ENCODE results near the gene COLQ. TPM values are rescaled to one million over a fixed set of nuclear protein-coding genes. Genes with fewer than 3 reads are reported as not detected.

COLQ gene
- total RNA-seq, 1 donor from 2014 or later, result 1.1 TPM

- H3K27ac ChIP-seq, result no peak overlapping the region
- no peak overlapping the region for H3K4me3 ChIP-seq
- no peaks in the 10 kb centered on the region for H3K36me3 ChIP-seq
- DNase-seq (peak; percentile 79), ATAC-seq (peak; percentile 90)
- no peak for TF ChIP-seq CTCF (IDR thresholded peaks at IDR 0.05)
- H3K4me1 ChIP-seq, result peaks cover 8% of the 10 kb centered on the region
- no peaks in the 10 kb centered on the region for H3K27me3 ChIP-seq
- intact Hi-C loops (cut with DNase I), result no loop called here
- H3K9me3 ChIP-seq, result no peaks in the 10 kb centered on the region
Observed at GRCh38 chr3:15512166-15512565, 9.3 kb downstream of the COLQ start.

DNA sequence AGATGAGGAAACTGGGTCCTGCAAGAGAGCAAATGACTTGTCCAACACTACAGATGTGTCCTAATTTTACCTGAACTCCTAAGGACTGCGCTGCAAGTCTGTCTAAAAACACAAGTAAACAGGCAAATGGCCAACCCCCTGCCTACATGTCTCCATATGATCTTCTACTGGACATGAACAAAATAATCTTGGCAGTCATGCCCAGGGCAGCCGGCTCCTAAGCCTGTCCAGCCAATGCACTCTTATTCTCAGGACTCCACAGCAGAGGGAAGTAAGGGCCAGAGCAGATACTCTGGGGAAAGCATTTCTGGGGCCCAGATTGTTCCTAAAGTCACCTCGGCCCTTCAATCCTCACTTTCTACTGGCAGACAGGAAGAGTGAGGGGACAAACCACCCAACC, 10.3 kb downstream of the COLQ start:
- Histone ChIP-seq H3K36me3 (no peaks in the 10 kb centered on the region), H3K4me1 (peaks cover 8% of the 10 kb centered on the region), H3K9me3 (no peaks in the 10 kb centered on the region), H3K27me3 (no peaks in the 10 kb centered on the region), H3K4me3 (no peak overlapping the region), H3K27ac (no peak overlapping the region)
- no peak for TF ChIP-seq CTCF (IDR thresholded peaks at IDR 0.05)
- DNase-seq, result no peak
- intact Hi-C loops (cut with DNase I), result no loop called here
- ATAC-seq, result no peak

- H3K4me3 ChIP-seq, result no peak overlapping the region
- DNase-seq (no peak), ATAC-seq (no peak)
- peaks cover 8% of the 10 kb centered on the region for H3K4me1 ChIP-seq
- H3K27ac ChIP-seq, result no peak overlapping the region
- no peaks in the 10 kb centered on the region for H3K27me3 ChIP-seq
- TF ChIP-seq CTCF (IDR thresholded peaks at IDR 0.05), result no peak
- intact Hi-C loops (cut with DNase I), result no loop called here
- no peaks in the 10 kb centered on the region for H3K9me3 ChIP-seq
- no peaks in the 10 kb centered on the region for H3K36me3 ChIP-seq
Observed at GRCh38 chr3:15510493-15510892, 11.0 kb downstream of the COLQ start.

GRCh38 chr3:15506571-15506970, 14.9 kb downstream of the COLQ start:
- Histone ChIP-seq H3K4me3 (no peak overlapping the region), H3K27me3 (no peaks in the 10 kb centered on the region), H3K36me3 (no peaks in the 10 kb centered on the region), H3K4me1 (no peaks in the 10 kb centered on the region), H3K9me3 (no peaks in the 10 kb centered on the region), H3K27ac (no peak overlapping the region)
- intact Hi-C loops (cut with DNase I), result no loop called here
- DNase-seq (no peak), ATAC-seq (no peak)
- TF ChIP-seq CTCF (IDR thresholded peaks at IDR 0.05), result no peak

DNA sequence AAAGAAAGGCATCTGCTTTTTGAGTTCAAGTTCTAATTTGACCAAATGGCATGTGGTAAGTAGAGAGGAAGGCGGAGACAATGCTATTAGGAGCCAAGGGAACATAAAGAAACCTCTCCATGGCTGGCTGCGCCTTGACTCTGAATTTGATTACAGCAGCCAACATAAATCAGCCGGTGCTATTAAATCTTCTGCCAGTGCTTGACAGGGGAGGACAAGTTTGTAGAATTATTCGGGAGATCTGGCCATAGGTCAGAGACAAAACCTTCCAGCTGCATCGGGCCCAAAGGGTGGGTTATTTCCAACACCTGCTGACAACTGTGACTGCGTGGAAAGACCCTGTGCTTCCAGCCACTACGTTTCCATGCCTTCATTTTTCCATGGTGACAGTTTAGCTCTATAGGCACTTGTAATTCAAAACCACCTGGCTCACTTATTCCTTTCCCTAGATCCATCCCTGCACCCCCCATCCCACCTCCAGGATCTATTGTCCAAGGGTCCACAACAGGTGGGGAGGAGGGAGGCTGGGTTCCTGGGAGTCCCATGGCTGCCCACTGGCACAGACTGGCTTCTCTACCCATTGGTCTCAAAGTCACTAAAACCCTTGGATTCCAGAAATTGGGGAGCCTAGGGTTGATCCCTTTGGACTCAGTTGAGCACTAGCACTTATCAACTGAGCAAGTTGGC, 15.9 kb downstream of the COLQ start:
- H3K36me3 ChIP-seq, result no peaks in the 10 kb centered on the region
- intact Hi-C loops (cut with DNase I), result no loop called here
- TF ChIP-seq CTCF (IDR thresholded peaks at IDR 0.05), result no peak
- H3K9me3 ChIP-seq, result no peaks in the 10 kb centered on the region
- DNase-seq, result no peak
- no peaks in the 10 kb centered on the region for H3K27me3 ChIP-seq
- H3K27ac ChIP-seq, result no peak overlapping the region
- H3K4me1 ChIP-seq, result no peaks in the 10 kb centered on the region
- no peak for ATAC-seq
- H3K4me3 ChIP-seq, result no peak overlapping the region

DNA sequence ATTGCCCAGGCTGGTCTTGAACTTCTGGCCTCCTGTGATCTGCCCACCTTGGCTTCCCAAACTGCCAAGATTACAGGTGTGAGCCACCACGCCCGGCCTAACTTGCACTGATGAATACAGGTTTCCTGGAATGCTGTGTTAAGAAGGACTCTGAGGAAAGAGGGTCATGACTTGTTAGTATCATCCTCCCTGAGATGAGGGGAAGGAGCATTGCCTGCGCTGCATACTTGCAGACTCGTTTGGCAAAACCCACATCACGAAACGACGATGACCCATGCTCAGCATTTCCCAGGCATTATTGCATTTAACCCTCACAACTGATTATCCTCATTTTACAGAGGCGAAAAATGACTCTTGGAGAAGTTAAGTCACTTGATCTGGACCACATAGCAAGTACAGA, 18.9 kb downstream of the COLQ start:
- Histone ChIP-seq H3K4me1 (peaks cover 9% of the 10 kb centered on the region), H3K4me3 (no peak overlapping the region), H3K9me3 (no peaks in the 10 kb centered on the region), H3K36me3 (no peaks in the 10 kb centered on the region), H3K27ac (no peak overlapping the region), H3K27me3 (no peaks in the 10 kb centered on the region)
- intact Hi-C loops (cut with DNase I), result no loop called here
- DNase-seq, result no peak
- TF ChIP-seq CTCF (IDR thresholded peaks at IDR 0.05), result no peak
- ATAC-seq, result no peak

All from upper lobe of right lung (tissue), 1 donor.